HG03469 (cell line): ENCODE data around the gene TIGD6.
"Not testable (repeated sequence)": the region's sequence is repeated elsewhere in the genome, so short reads cannot be mapped to it uniquely, and the experiment has no call there.

Experiments used
- ATAC-seq: cut with Tn5 transposase; IDR thresholded peaks from one replicate; pipeline ENCODE4 v1.9.1; 2021; ENCODE audit warnings: mild to moderate bottlenecking, moderate library complexity, moderate number of reproducible peaks; ENCODE audit not compliant: unreplicated experiment

Gene TIGD6

GRCh38 chr5:149943177-149943949 lies 57.1 kb downstream of the TIGD6 start:
- not testable (repeated sequence) for ATAC-seq
